A549 (cell line): ENCODE results near the gene ARHGAP22. TPM values are rescaled to one million over a fixed set of nuclear protein-coding genes. Genes with fewer than 3 reads are reported as not detected.

Experiments used
- ATAC-seq, 2 experiments: fragments of 200-7000 bp in 1 of 2; fragments of >200 bp in 1 of 2; cut with Nextera tagmentation in 1 of 2; cut with Tn5 transposase in 1 of 2; 3 replicates each; pipeline versions ENCODE4 v1.8.0 to v1.9.1; 2018 to 2020; ENCODE audit warnings: mild to moderate bottlenecking in 1 of 2, moderate library complexity in 1 of 2
- CTCF ChIA-PET: fragments of 300-600 bp; sonication (Branson Sonifier 250); formaldehyde crosslinking; extraction: SDS; loops from one replicate; lab custom pipeline; 2021; ENCODE audit warnings: antibody characterized with exemption, inconsistent platforms; lab: Yijun Ruan, JAX
- POLR2A ChIA-PET: fragments of 350-600 bp; formaldehyde crosslinking; extraction: SDS; loops from one replicate; lab custom pipeline; 2021; ENCODE audit warnings: antibody characterized with exemption, inconsistent platforms; lab: Yijun Ruan, JAX
- DNase-seq, 2 experiments: peaks; one replicate each; pipeline versions ENCODE4 v3.0.0 to v3.0.0-alpha.2; 2011 to 2016; ENCODE audit warnings: low read depth in 1 of 2, low spot score in 1 of 2
- FAIRE-seq: peaks from 2 replicates; lab custom pipeline; 2011; peaks lifted over from hg19 to GRCh38; lab: Jason Lieb, UNC
- H3K27ac ChIP-seq, 2 experiments: fragments of >200 bp; sonication (Bioruptor Twin); formaldehyde crosslinking; 3 replicates each; pipeline ENCODE4 v1.5.1; 2016 to 2017
- H3K4me1 ChIP-seq: fragments of >200 bp; sonication (Bioruptor Twin); formaldehyde crosslinking; 3 replicates; pipeline ENCODE4 v1.6.1; 2016
- H3K4me2 ChIP-seq: fragments of >200 bp; sonication (Bioruptor Twin); formaldehyde crosslinking; 3 replicates; pipeline ENCODE4 v1.6.1; 2016
- H3K4me3 ChIP-seq: fragments of >200 bp; sonication (Bioruptor Twin); formaldehyde crosslinking; 3 replicates; pipeline ENCODE4 v1.5.1; 2016
- H3K9me3 ChIP-seq: fragments of >200 bp; sonication (Bioruptor Twin); formaldehyde crosslinking; 3 replicates; pipeline ENCODE4 v1.6.1; 2016
- CBX2 ChIP-seq: fragments of 200-600 bp; sonication (generic); IDR thresholded peaks from 2 replicates; pipeline ENCODE4 v1.6.1; 2016; ENCODE audit warnings: low read depth, mild to moderate bottlenecking, borderline replicate concordance
- CHD2 ChIP-seq: fragments of 150-350 bp; IDR thresholded peaks from 2 replicates; pipeline ENCODE4 v1.6.1; 2014; ENCODE audit warnings: low read length; ENCODE audit not compliant: partially characterized antibody
- CHD4 ChIP-seq: fragments of 200-600 bp; sonication (generic); IDR thresholded peaks from 2 replicates; pipeline ENCODE4 v1.6.1; 2016; ENCODE audit warnings: antibody characterized with exemption, mild to moderate bottlenecking, borderline replicate concordance
- E2F6 ChIP-seq: IDR thresholded peaks from 2 replicates; pipeline ENCODE4 v1.6.1; 2012; ENCODE audit warnings: low read depth, borderline replicate concordance
- EP300 ChIP-seq, 2 experiments: fragments of >200 bp; sonication (Bioruptor Twin); formaldehyde crosslinking; IDR thresholded peaks; 2 replicates in 1 of 2; 3 replicates in 1 of 2; pipeline ENCODE4 v1.6.1; 2016 to 2017
- FOXS1 ChIP-seq: fragments of 250-450 bp; sonication (Bioruptor Pico); IDR thresholded peaks from 2 replicates; pipeline ENCODE4 v1.5.0; 2020; ENCODE audit warnings: mild to moderate bottlenecking, moderate library complexity
- HDAC2 ChIP-seq: fragments of 200-600 bp; sonication (generic); IDR thresholded peaks from 2 replicates; pipeline ENCODE4 v1.6.1; 2016
- HES2 ChIP-seq: fragments of >200 bp; sonication (Bioruptor Twin); formaldehyde crosslinking; IDR thresholded peaks from 2 replicates; pipeline ENCODE4 v1.6.1; 2016
- HMGXB4 ChIP-seq: fragments of 250-450 bp; sonication (Bioruptor Pico); IDR thresholded peaks from 2 replicates; pipeline ENCODE4 v1.5.0; 2021; ENCODE audit warnings: mild to moderate bottlenecking, moderate library complexity, borderline replicate concordance
- HOXA7 ChIP-seq: fragments of 250-450 bp; sonication (Bioruptor Pico); IDR thresholded peaks from 2 replicates; pipeline ENCODE4 v1.5.0; 2020; ENCODE audit warnings: mild to moderate bottlenecking, moderate library complexity
- HOXB5 ChIP-seq: fragments of 250-450 bp; sonication (Bioruptor Pico); IDR thresholded peaks from 2 replicates; pipeline ENCODE4 v1.5.0; 2020; ENCODE audit warnings: mild to moderate bottlenecking, moderate library complexity
- JUN ChIP-seq, 2 experiments: fragments of >200 bp; sonication (Bioruptor Twin); formaldehyde crosslinking; IDR thresholded peaks; 2 replicates in 1 of 2; 3 replicates in 1 of 2; pipeline ENCODE4 v1.6.1; 2016 to 2017
- MAX ChIP-seq: IDR thresholded peaks from 2 replicates; pipeline ENCODE4 v1.6.1; 2012
- MYC ChIP-seq: IDR thresholded peaks from 2 replicates; pipeline ENCODE4 v1.6.1; 2012; ENCODE audit warnings: mild to moderate bottlenecking, inconsistent platforms, low read length, improper control_type of control experiment, borderline replicate concordance
- NFE2L2 ChIP-seq: fragments of 150-350 bp; conservative IDR thresholded peaks from 2 replicates; pipeline ENCODE4 v1.6.1; 2014; ENCODE audit warnings: low read length
- POLR2AphosphoS2 ChIP-seq: conservative IDR thresholded peaks from 2 replicates; pipeline ENCODE4 v1.6.1; 2012; ENCODE audit warnings: low read length, improper control_type of control experiment, inconsistent platforms
- RFX5 ChIP-seq: fragments of 450-650 bp; IDR thresholded peaks from 2 replicates; pipeline ENCODE4 v1.7.1; 2014; ENCODE audit warnings: antibody characterized with exemption, mild to moderate bottlenecking, moderate library complexity
- SMC3 ChIP-seq: fragments of >200 bp; sonication (Bioruptor Twin); formaldehyde crosslinking; IDR thresholded peaks from 3 replicates; pipeline ENCODE4 v1.6.1; 2018; ENCODE audit warnings: inconsistent platforms
- TP53 ChIP-seq: fragments of 250-450 bp; sonication (Bioruptor Pico); IDR thresholded peaks from 2 replicates; pipeline ENCODE4 v1.5.0; 2021; ENCODE audit warnings: mild to moderate bottlenecking, moderate library complexity
- USF2 ChIP-seq: fragments of 450-650 bp; IDR thresholded peaks from 2 replicates; pipeline ENCODE4 v1.6.1; 2014; ENCODE audit warnings: antibody characterized with exemption
- ZC3H11A ChIP-seq: fragments of 450-650 bp; IDR thresholded peaks from 2 replicates; pipeline ENCODE4 v1.6.1; 2014; ENCODE audit warnings: antibody characterized with exemption, mild to moderate bottlenecking
- ZFP36 ChIP-seq: fragments of 450-650 bp; IDR thresholded peaks from 2 replicates; pipeline ENCODE4 v1.6.1; 2014; ENCODE audit warnings: borderline replicate concordance; ENCODE audit not compliant: partially characterized antibody
- ZSCAN20 ChIP-seq: fragments of 250-450 bp; sonication (Bioruptor Pico); IDR thresholded peaks from 2 replicates; pipeline ENCODE4 v1.8.0; 2022; ENCODE audit warnings: mild to moderate bottlenecking, moderate library complexity
- WGBS: methylation state at CpG from one replicate; pipeline ENCODE4 v1.1.6; 2017; ENCODE audit errors: missing lambda C conversion rate; 5-methylcytosine and 5-hydroxymethylcytosine counted together
- polyA plus RNA-seq, 4 experiments: library from polyadenylated mRNA; depleted of rRNA in 3 of 4; stranded (reverse); fragments of >200 nt; fragmentation: RNase III in 1 of 4; extraction: RNeasy Plus Mini Kit Qiagen cat#74134 plus additional on column Dnase treatment in 1 of 4; gene quantifications; 2 replicates in 3 of 4; 3 replicates in 1 of 4; pipeline ENCODE4 v1.2.3, GENCODE V29; 2011 to 2017

ARHGAP22 gene
- polyA plus RNA-seq, 2 of the 4 experiments (the other 2 are of a cell fraction), result 1.9 to 3.2 TPM

- Histone ChIP-seq H3K27ac (no peak overlapping the region), H3K9me3 (no peaks in the 10 kb centered on the region), H3K4me2 (no peak overlapping the region), H3K4me3 (no peak overlapping the region), H3K4me1 (no peaks in the 10 kb centered on the region)
- ATAC-seq (no peak), FAIRE-seq (no peak), DNase-seq (no peak)
- ChIA-PET POLR2A (no interaction called here), CTCF (interaction anchor here (0.9 to 2.0 kb wide), 3 partner anchors 20 to 33 kb away, joined by 3 to 7 read pairs (median 3); no protein-coding TSS in a partner anchor)
- no peak for TF ChIP-seq HMGXB4 (CRISPR knock-in tag)
- no peak for TF ChIP-seq JUN (IDR thresholded peaks at IDR 0.05)
- no peak for TF ChIP-seq SMC3
- TF ChIP-seq EP300 (IDR thresholded peaks at IDR 0.05), result no peak
- TF ChIP-seq CHD4, result no peak
- TF ChIP-seq POLR2AphosphoS2, result no peak
- no peak for TF ChIP-seq MYC
- no peak for TF ChIP-seq HES2
- TF ChIP-seq FOXS1 (CRISPR knock-in tag), result no peak
- 93% methylated on average over 13 of the region's 13 CpGs for WGBS
Observed at GRCh38 chr10:48491392-48492139, 113.3 kb downstream of the ARHGAP22 start.

GRCh38 chr10:48490946-48491345 is 113.9 kb downstream of the ARHGAP22 start:
- Histone ChIP-seq H3K27ac (no peak overlapping the region), H3K4me2 (no peak overlapping the region), H3K4me1 (no peaks in the 10 kb centered on the region), H3K4me3 (no peak overlapping the region)
- FAIRE-seq, result no peak
- CTCF ChIA-PET, result interaction anchor here (1.3 to 2.0 kb wide), 2 partner anchors 32 to 34 kb away, joined by 3 to 7 read pairs; no protein-coding TSS in a partner anchor
- TF ChIP-seq MAX (no peak), USF2 (no peak), E2F6 (no peak), TP53 (CRISPR knock-in tag) (no peak), CHD4 (no peak), JUN (IDR thresholded peaks at IDR 0.05) (no peak), HOXA7 (CRISPR knock-in tag) (no peak), ZC3H11A (no peak)
- TF ChIP-seq, all 56 proteins: peak for 0
- no peak for ATAC-seq
- DNase-seq, result no peak
- WGBS, result 91% methylated on average over 6 of the region's 6 CpGs
- no peaks in the 10 kb centered on the region for H3K9me3 ChIP-seq
- POLR2A ChIA-PET, result no interaction called here

GRCh38 chr10:48490571-48490940 is 114.3 kb downstream of the ARHGAP22 start:
- ChIA-PET POLR2A (no interaction called here), CTCF (interaction anchor here (2.0 kb wide), 1 partner anchor 34 kb away, joined by 7 read pairs; no protein-coding TSS in a partner anchor)
- Histone ChIP-seq H3K4me1 (no peaks in the 10 kb centered on the region), H3K27ac (no peak overlapping the region), H3K4me2 (no peak overlapping the region)
- ATAC-seq, result no peak
- FAIRE-seq, result no peak
- TF ChIP-seq CHD2, result no peak
- TF ChIP-seq JUN (IDR thresholded peaks at IDR 0.05), result no peak
- TF ChIP-seq E2F6, result no peak
- no peak for TF ChIP-seq HES2
- TF ChIP-seq SMC3, result no peak
- no peak for TF ChIP-seq HDAC2
- no peak for TF ChIP-seq POLR2AphosphoS2
- TF ChIP-seq ZSCAN20 (CRISPR knock-in tag), result no peak
- no peak for TF ChIP-seq EP300 (IDR thresholded peaks at IDR 0.05)
- TF ChIP-seq CBX2, result no peak
- no peak for TF ChIP-seq RFX5
- TF ChIP-seq NFE2L2, result no peak
- TF ChIP-seq HMGXB4 (CRISPR knock-in tag), result no peak
- TF ChIP-seq HOXA7 (CRISPR knock-in tag), result no peak
- no peak for TF ChIP-seq CHD4
- no peak for TF ChIP-seq HOXB5 (CRISPR knock-in tag)
- TF ChIP-seq ZFP36, result no peak
- TF ChIP-seq, all 56 proteins: peak for 0
- 92% methylated on average over 7 of the region's 7 CpGs for WGBS
- Histone ChIP-seq H3K9me3 (no peaks in the 10 kb centered on the region), H3K4me3 (no peak overlapping the region)
- DNase-seq, result no peak
